ENCODE results near the gene EIF3K. TPM values are rescaled to one million over a fixed set of nuclear protein-coding genes. Genes with fewer than 3 reads are reported as not detected.

The EIF3K gene
- total and polyA plus RNA-seq, 2 of the 8 experiments (the other 6 are each of a cell fraction or from before 2014, with no cell fraction given): 329 to 937 TPM

DNA sequence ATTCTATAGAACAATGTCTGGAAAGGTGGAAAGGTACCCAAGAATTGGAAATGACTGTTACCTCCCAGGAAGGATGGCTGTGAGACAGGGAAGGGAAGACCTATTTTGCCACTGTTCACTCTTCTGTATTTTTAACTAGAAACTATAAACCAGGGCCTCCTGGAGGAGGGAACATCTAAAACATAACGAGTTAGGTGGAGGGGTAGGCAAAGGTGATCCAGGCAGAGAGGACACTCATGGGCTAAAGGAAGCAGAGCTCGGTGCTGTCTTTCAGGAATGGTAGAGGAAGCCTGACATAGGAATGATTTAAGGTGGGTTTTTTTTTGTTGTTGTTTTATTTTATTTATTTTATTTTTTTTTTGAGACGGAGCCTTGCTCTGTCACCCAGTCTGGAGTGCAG lies 5.8 kb downstream of the EIF3K start:
- H3K36me3 ChIP-seq (ENCODE audit: control insufficient read depth in 2 of 4, insufficient read depth in 4 of 4, low read length in 3 of 4): peaks cover 24 to 84% (median 59%) of the 10 kb centered on the region in 4 experiments
- no peaks in the 10 kb centered on the region; the same call in 1 of the 2 replicates for H3K23me2 ChIP-seq (ENCODE audit: low read depth, low read length)
- TF ChIP-seq, protein P1, sequence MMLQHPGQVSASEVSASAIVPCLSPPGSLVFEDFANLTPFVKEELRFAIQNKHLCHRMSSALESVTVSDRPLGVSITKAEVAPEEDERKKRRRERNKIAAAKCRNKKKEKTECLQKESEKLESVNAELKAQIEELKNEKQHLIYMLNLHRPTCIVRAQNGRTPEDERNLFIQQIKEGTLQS (IDR thresholded peaks at IDR 0.05; ENCODE audit: insufficient read depth, low read depth, low read length): no peak
- TF ChIP-seq SIRT6 (IDR thresholded peaks at IDR 0.05; ENCODE audit: low read length): no peak
- no peak for TF ChIP-seq NRF1 (IDR thresholded peaks at IDR 0.05; ENCODE audit: low read depth, low read length)

More for the DNA sequence above, 5.8 kb downstream of the EIF3K start:
- Histone ChIP-seq H4K20me1 (replicated peaks in 1 of 2; ENCODE audit: control insufficient read depth in 1 of 2, insufficient read depth in 2 of 2, low read length in 2 of 2) (peaks cover 2 to 3% of the 10 kb centered on the region in 2 experiments), H3K4me1 (replicated peaks in 1 of 4; ENCODE audit: control insufficient read depth in 3 of 4, insufficient read depth in 4 of 4, low read length in 3 of 4) (peaks cover 0 to 2% (median 1%) of the 10 kb centered on the region in 4 experiments; a peak in 2 of 7 replicates), H2AFZ (ENCODE audit: low read length) (no peak overlapping the region), H3K56ac (replicated peaks; ENCODE audit: insufficient read length, low read depth, low read length) (no peak overlapping the region), H4K91ac (replicated peaks; ENCODE audit: insufficient read length, low read length) (no peak overlapping the region), H3K79me1 (ENCODE audit: low read depth, low read length) (peaks cover 5% of the 10 kb centered on the region), H3K9ac (replicated peaks in 1 of 4; ENCODE audit: extremely low read depth in 1 of 4, low read depth in 3 of 4, low read length in 3 of 4) (no peak overlapping the region), H3K4ac (replicated peaks; ENCODE audit: insufficient read length, low read depth, low read length) (no peak overlapping the region), H2BK15ac (ENCODE audit: low read length) (no peak overlapping the region), H3K27ac (ENCODE audit: low read depth, low read length) (no peak overlapping the region), H4K5ac (ENCODE audit: insufficient read length, low read depth, low read length) (no peak overlapping the region), H3K27me3 (replicated peaks in 1 of 4; ENCODE audit: control insufficient read depth in 3 of 4, extremely low read depth in 1 of 4, insufficient read depth in 3 of 4, low read length in 3 of 4) (no peaks in the 10 kb centered on the region), H3K18ac (ENCODE audit: extremely low read depth, low read length) (no peak overlapping the region), H3K23ac (ENCODE audit: insufficient read length) (no peak overlapping the region), H4K8ac (ENCODE audit: extremely low read depth, insufficient read depth, low read length) (no peak overlapping the region), H3K79me2 (ENCODE audit: control insufficient read depth in 1 of 2, insufficient read depth in 2 of 2, low read length in 2 of 2) (peaks cover 0 to 6% of the 10 kb centered on the region in 2 experiments; a peak in 2 of 4 replicates), H2BK120ac (replicated peaks; ENCODE audit: low read depth, low read length) (no peak overlapping the region), H2AK5ac (ENCODE audit: low read depth, low read length) (no peak overlapping the region), H2BK20ac (ENCODE audit: low read length) (no peak overlapping the region), H3K9me3 (ENCODE audit: insufficient read depth in 2 of 2, low read depth in 1 of 2, low read length in 1 of 2) (no peaks in the 10 kb centered on the region), H3K4me2 (ENCODE audit: insufficient read depth in 1 of 2, low read depth in 2 of 2, low read length in 2 of 2) (no peak overlapping the region), H2BK5ac (ENCODE audit: low read depth, low read length) (no peak overlapping the region), H3K14ac (ENCODE audit: insufficient read length) (no peak overlapping the region), H2BK12ac (ENCODE audit: low read depth, low read length) (no peak overlapping the region), H3K4me3 (ENCODE audit: extremely low read depth in 1 of 4, insufficient read depth in 2 of 4, low read depth in 3 of 4, low read length in 4 of 4) (no peak overlapping the region)
- no peak for DNase-seq (ENCODE audit: low read depth in 1 of 2, low spot score in 2 of 2)
- CTCF ChIA-PET (ENCODE audit: partially characterized antibody): interaction anchor here (1.5 to 1.7 kb wide), 2 partner anchors 10 to 109 kb away, joined by 4 to 5 read pairs; no protein-coding TSS in a partner anchor
- WGBS, 2 experiments (ENCODE audit: extremely low coverage in 1 of 2, insufficient coverage in 1 of 2, insufficient read length in 1 of 2, insufficient replicate concordance in 2 of 2, low coverage in 1 of 2, low lambda C conversion rate in 2 of 2, missing lambda C conversion rate in 1 of 2): 85% methylated on average over 3 of the region's 3 CpGs; no CpG with 5 or more reads in 1 of the 2 experiments
- FAIRE-seq: no peak
- POLR2A ChIA-PET (ENCODE audit: partially characterized antibody): interaction anchor here (0.6 to 3.3 kb wide), 6 partner anchors 10 to 123 kb away, joined by 3 to 11 read pairs (median 4); no protein-coding TSS in a partner anchor

All from H1 (cell line).